ENCODE data around the gene MAP3K6.

DNA sequence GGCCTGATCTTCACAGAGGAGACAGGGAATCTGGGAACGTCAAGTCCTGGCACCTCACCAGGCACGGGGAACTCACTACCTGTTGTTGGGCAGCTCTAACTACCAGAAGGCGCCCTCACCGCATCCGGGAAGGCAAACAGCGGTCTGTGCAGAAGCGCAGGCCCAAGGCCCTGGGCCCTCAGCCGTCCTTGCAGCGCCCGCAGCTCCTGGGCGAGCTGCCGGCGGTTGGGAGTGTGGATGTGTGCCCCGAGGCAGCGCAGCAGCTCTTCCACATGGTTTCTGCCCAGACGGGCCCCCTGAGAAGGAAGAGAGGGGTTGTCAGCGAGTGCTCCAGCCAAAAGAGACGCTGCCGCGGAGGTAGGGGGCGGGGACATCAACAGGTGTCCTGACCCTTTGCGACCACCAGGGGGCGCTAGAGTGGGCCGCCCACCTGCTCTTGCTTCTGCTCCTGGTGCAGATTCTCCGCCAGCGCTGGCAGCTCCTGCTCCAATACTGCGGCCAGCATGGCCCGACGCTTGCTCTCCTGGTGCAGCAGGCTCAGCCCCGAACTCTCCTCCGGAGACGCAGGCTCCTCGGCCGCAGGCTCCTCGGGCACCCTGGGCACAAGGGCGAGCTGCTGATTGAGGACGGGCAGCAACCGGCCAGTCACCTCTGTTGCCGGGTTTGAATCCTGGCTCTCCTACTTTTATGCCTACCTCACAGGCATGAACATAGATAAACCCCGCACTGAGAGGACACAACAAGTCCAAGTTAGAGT lies 9.3 kb downstream of the MAP3K6 start:
- TF ChIP-seq, protein P1, sequence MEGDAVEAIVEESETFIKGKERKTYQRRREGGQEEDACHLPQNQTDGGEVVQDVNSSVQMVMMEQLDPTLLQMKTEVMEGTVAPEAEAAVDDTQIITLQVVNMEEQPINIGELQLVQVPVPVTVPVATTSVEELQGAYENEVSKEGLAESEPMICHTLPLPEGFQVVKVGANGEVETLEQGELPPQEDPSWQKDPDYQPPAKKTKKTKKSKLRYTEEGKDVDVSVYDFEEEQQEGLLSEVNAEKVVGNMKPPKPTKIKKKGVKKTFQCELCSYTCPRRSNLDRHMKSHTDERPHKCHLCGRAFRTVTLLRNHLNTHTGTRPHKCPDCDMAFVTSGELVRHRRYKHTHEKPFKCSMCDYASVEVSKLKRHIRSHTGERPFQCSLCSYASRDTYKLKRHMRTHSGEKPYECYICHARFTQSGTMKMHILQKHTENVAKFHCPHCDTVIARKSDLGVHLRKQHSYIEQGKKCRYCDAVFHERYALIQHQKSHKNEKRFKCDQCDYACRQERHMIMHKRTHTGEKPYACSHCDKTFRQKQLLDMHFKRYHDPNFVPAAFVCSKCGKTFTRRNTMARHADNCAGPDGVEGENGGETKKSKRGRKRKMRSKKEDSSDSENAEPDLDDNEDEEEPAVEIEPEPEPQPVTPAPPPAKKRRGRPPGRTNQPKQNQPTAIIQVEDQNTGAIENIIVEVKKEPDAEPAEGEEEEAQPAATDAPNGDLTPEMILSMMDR (IDR thresholded peaks at IDR 0.05): peak in 2 of 3 donors; percentile 7 to 96
- TF ChIP-seq POLR2A (IDR thresholded peaks at IDR 0.05): no peak

Data from lower leg skin (tissue), 3 donors.